Thyroid gland (tissue), 4 donors: ENCODE data around the gene ARHGEF4.

Experiments used
- POLR2A ChIP-seq, 2 donors: fragments of 450-650 bp; IDR thresholded peaks; one replicate each; pipeline ENCODE4 v1.6.1; 2017; ENCODE audit warnings: antibody characterized with exemption in 2 of 2, mild to moderate bottlenecking in 2 of 2, moderate library complexity in 1 of 2
- TF ChIP-seq, protein P1 (sequence below), 6 experiments: fragments of 200-600 bp in 3 of 6; fragments of 450-650 bp in 3 of 6; sonication (generic) in 3 of 6; IDR thresholded peaks; one replicate each; pipeline ENCODE4 v1.5.1; 2016 to 2019; ENCODE audit warnings: antibody characterized with exemption in 6 of 6, mild to moderate bottlenecking in 2 of 6, inconsistent platforms in 1 of 6, moderate library complexity in 1 of 6

DNA sequence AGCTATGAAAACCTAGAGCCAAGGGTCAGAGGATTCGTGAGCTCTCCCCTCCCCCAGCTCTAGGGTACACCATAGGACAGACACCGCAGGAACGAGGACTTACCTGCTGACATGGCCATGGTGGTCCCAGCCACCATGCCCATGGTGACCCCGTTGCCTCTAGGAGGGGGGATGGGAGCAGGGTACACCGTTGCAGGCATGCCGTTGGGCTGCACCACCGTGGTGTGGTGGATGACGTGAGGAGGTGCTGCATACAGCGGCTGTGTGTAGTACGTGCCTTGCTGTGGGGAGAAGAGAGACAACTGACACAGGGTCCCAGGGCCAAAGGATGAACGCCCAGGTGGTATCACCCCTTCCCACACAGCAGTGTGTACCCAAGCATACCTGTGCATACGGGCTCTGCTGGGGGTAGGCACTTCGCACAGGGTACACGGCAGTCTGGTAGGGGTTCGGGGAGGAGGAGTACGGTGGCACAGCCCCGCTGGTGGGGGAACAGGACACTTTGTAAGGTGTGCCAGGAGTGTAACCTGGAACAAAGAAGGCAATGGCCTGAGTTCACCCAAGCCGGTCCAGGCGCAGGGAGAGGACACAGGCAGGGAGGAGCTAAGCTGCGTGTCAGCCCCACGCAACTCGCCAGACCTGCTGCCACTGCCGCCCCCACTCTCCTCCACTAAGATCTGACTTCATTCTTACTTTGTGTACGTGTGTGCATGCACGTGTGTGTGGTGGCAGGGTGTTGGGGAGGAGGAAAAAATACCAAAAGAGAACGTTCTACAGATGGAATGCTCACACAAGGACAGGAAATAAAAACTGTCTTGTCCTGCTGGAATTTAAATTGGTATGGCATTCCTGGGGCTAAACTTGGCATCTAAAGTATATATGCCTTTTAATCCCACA, 218.7 kb downstream of the ARHGEF4 start:
- TF ChIP-seq, protein P1, sequence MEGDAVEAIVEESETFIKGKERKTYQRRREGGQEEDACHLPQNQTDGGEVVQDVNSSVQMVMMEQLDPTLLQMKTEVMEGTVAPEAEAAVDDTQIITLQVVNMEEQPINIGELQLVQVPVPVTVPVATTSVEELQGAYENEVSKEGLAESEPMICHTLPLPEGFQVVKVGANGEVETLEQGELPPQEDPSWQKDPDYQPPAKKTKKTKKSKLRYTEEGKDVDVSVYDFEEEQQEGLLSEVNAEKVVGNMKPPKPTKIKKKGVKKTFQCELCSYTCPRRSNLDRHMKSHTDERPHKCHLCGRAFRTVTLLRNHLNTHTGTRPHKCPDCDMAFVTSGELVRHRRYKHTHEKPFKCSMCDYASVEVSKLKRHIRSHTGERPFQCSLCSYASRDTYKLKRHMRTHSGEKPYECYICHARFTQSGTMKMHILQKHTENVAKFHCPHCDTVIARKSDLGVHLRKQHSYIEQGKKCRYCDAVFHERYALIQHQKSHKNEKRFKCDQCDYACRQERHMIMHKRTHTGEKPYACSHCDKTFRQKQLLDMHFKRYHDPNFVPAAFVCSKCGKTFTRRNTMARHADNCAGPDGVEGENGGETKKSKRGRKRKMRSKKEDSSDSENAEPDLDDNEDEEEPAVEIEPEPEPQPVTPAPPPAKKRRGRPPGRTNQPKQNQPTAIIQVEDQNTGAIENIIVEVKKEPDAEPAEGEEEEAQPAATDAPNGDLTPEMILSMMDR (IDR thresholded peaks at IDR 0.05) = no peak
- no peak for TF ChIP-seq POLR2A (IDR thresholded peaks at IDR 0.05)
